ENCODE results near the gene NEK3. TPM values are rescaled to one million over a fixed set of nuclear protein-coding genes. Genes with fewer than 3 reads are reported as not detected.

Gene NEK3
- 1 to 10 TPM; 6.9 to 8.0 TPM for total RNA-seq

GRCh38 chr13:52159159-52159982 is at the start of gene NEK3:
Gene NEK3 (minus strand): TSS chr13:52159597. CDS start chr13:52156191, 3,406 bp downstream.

DNA sequence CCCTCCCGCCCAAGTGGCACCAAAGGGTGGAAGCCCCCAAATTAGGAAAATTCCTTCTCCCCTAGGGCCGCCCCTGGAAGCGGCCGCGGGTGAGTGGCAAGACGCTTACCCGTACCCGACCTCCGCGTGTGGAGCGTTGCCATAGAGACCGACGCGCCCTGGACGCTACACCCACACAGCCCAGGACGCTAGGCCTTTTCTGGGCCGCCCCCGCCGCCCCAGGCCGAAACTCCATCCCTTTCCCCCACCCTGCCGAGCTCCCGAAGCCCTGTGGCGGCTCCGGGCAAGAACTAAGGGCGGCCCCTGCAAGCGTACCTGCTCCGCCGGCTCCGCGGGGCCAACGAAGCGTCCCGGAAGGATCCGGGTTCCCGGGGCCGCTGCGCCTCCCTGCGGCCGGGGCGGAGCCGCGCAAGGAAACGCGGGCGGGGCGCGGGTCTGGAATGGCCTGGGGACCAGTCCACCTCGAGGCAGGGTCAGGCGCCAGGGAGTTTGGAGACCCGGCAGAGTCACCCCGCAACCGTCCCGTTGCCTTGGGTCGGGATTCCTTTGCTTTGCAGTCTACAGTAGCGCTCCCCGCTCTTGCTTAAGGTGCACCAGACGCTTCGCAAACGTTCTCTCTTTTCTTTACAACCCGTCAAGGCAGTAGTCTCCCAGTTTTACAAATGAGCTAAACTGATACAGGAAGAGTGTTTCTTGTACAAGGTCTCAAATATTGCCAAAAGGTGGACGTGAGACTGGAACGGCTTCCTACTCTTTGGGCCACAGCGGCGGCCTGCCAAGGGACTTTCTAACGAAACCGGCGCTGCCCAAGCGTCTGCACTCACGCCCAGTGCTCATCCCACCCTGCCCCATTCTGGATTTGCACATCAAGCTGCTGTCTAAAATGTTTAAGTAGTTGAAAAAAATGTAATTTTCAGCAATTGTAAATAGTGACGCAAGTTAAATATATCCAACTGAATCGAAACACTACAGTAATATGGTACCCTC is 30.4 kb downstream of the NEK3 start, which contains the start of gene NEK5:
NEK5 (minus strand) TSS at position 360 of the 987 bp plus-strand sequence. CDS start 1,591 bp downstream, outside the sequence.

Other genes with a start within 250 kb of the NEK3 start
- under 1 TPM; 0.71 to 0.87 TPM for gene ATP7B, start 148.1 kb downstream of the NEK3 start, total RNA-seq
- gene ALG11, start 147.2 kb downstream of the NEK3 start, total RNA-seq: 10 to 100 TPM; 25.3 to 32.3 TPM
- gene UTP14C, start 134.9 kb downstream of the NEK3 start, total RNA-seq: 10 to 100 TPM; 10.6 to 11.8 TPM
- not detected for gene NEK5, start 30.5 kb downstream of the NEK3 start, total RNA-seq
- under 1 TPM in 1 of 2 experiments, not detected in 1; 0.18 TPM for gene THSD1, start 246.6 kb upstream of the NEK3 start, total RNA-seq